8988T (cell line): ENCODE results near the gene SPINK14.

Experiments
- DNase-seq: peaks from one replicate; pipeline ENCODE4 v3.0.0; 2011

Gene SPINK14

GRCh38 chr5:148168246-148168645 lies at the start of gene SPINK14:
SPINK14 (plus strand) TSS chr5:148168546; CDS start chr5:148169733, 1,187 bp downstream.
- DNase-seq, result no peak

- no peak for DNase-seq
Observed at GRCh38 chr5:148120317-148120716, 48.0 kb upstream of the SPINK14 start.

GRCh38 chr5:148125641-148126040 lies 42.7 kb upstream of the SPINK14 start:
- no peak for DNase-seq

GRCh38 chr5:148135091-148136048 lies 33.0 kb upstream of the SPINK14 start:
- no peak for DNase-seq

GRCh38 chr5:148140846-148141245 lies 27.5 kb upstream of the SPINK14 start:
- DNase-seq, result no peak

- no peak for DNase-seq
Observed at GRCh38 chr5:148141645-148142044, 26.7 kb upstream of the SPINK14 start.

- no peak for DNase-seq
Observed at GRCh38 chr5:148145916-148146315, 22.4 kb upstream of the SPINK14 start.

GRCh38 chr5:148146487-148146886 lies 21.9 kb upstream of the SPINK14 start:
- no peak for DNase-seq

GRCh38 chr5:148147415-148147814 lies 20.9 kb upstream of the SPINK14 start:
- DNase-seq, result no peak

- DNase-seq, result no peak
Observed at GRCh38 chr5:148151872-148152271, 16.5 kb upstream of the SPINK14 start.

GRCh38 chr5:148152781-148153180 lies 15.6 kb upstream of the SPINK14 start:
- DNase-seq, result no peak

- no peak for DNase-seq
Observed at GRCh38 chr5:148156609-148157008, 11.7 kb upstream of the SPINK14 start.

GRCh38 chr5:148162038-148162437 lies 6.3 kb upstream of the SPINK14 start:
- DNase-seq, result no peak

GRCh38 chr5:148163345-148163744 lies 5.0 kb upstream of the SPINK14 start:
- no peak for DNase-seq

GRCh38 chr5:148166550-148167283 lies 1.6 kb upstream of the SPINK14 start:
- no peak for DNase-seq

GRCh38 chr5:148172377-148172776 lies 4.0 kb downstream of the SPINK14 start:
- DNase-seq, result no peak

- no peak for DNase-seq
Observed at GRCh38 chr5:148176480-148176879, 8.1 kb downstream of the SPINK14 start.

- DNase-seq, result no peak
Observed at GRCh38 chr5:148177207-148177606, 8.9 kb downstream of the SPINK14 start.

- no peak for DNase-seq
Observed at GRCh38 chr5:148179234-148179824, 11.0 kb downstream of the SPINK14 start.

GRCh38 chr5:148186248-148187003 lies 18.1 kb downstream of the SPINK14 start:
- DNase-seq, result no peak

- no peak for DNase-seq
Observed at GRCh38 chr5:148191010-148191409, 22.7 kb downstream of the SPINK14 start.

GRCh38 chr5:148193202-148193601 lies 24.9 kb downstream of the SPINK14 start:
- DNase-seq, result no peak

GRCh38 chr5:148201151-148201550 lies 32.8 kb downstream of the SPINK14 start:
- no peak for DNase-seq
